Raji (cell line): Measurements from ENCODE around the gene INSR.
A peak's percentile ranks its signal among the peaks of the same experiment; 100 is the strongest.

Experiments
- POLR2A ChIP-seq: IDR thresholded peaks from 2 replicates; pipeline ENCODE4 v1.6.1; 2011; ENCODE audit warnings: low read depth, low read length, control low read depth; ENCODE audit not compliant: insufficient read depth

The INSR gene

GRCh38 chr19:7072541-7072940, 221.7 kb downstream of the INSR start:
- TF ChIP-seq POLR2A, result no peak

DNA sequence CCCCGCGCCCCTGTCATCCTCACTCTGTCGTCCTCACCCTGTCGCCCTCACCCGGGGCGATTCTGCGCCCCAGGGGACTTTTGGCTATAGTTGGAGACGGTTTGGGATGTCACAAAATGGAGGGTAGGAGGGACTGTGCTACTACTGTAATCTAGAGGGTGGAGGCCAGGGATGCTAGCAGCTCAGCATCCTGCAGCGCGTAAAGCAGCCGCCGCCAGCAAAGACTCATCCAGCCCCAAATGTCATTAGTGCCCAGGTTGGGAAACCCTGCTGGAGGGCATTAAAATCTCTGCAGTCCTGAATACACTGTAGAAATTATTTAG, 224.3 kb downstream of the INSR start:
- no peak for TF ChIP-seq POLR2A

DNA sequence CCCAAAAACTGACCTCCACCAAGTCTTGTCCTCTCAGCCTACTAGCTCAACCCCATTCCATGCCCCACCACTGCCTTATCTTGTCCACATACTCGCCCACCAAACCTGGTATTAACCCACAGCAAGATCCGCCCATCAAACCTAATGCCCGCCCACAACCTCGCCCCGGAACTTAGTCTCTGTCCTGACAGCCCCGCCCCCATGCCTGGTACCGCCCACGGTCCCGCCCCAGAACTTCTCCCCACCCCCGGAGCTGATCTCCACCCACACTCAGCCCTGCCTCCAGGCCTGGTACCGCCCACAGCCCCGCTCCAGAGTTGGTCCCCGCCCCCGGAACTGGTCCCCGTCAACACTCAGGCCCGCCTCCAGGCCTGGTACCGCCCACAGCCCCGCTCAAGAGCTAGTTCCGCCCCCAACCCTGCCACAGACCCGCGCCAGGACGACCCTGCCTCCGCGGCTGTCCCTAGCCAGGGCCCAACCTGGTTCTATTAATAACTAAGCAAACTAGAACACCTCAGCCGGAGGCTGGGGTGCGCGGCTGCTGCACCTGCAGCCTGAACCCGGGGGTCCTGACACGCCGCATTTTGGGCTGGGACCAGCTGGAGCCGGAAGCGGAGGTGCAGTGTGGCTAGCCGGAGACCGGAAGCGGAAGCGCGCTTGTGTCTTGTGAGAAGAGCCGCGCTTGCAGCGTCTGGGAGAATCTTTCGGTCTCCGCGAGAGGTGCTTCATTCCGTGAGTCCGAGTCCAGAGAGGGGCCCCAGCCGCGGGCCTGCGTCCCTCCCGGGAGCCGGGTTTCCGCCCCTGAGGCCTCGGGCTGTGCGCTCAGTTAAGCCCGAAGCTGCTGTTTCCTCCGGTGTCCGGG, 224.9 kb downstream of the INSR start, which contains the start of gene ZNF557:
TSS of gene ZNF557 (plus strand) at position 662 of the 862 bp plus-strand sequence. CDS start 5,372 bp downstream, outside the sequence.
- TF ChIP-seq POLR2A, result peak; percentile 86

DNA sequence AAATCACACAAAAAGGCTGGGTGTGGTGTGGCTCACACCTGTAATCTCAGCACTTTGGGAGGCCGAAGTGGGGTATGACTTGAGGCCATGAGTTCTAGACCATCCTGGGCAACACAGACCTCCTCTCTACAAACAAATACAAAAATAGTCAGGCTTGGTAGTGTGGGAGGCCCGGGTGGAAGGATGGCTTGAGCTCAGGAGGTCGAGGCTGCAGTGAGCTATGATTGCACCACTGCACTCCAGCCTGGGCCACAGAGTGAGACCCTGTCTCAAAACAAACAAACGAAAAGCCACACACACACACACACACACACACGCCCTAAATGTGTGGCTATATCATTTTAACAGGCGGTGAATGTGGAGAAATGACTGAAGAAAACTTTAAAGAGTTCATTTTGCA, 225.6 kb downstream of the INSR start:
- TF ChIP-seq POLR2A, result no peak

- TF ChIP-seq POLR2A, result no peak
These were observed 226.5 kb downstream of the INSR start for GRCh38 chr19:7067716-7068115.

- TF ChIP-seq POLR2A, result no peak
These were observed 230.3 kb downstream of the INSR start for GRCh38 chr19:7063764-7064418.

GRCh38 chr19:7063339-7063738, 230.9 kb downstream of the INSR start:
- TF ChIP-seq POLR2A, result no peak
